Right renal pelvis (tissue), 4 donors: ENCODE data around the gene AKAP6. TPM values are rescaled to one million over a fixed set of nuclear protein-coding genes. Genes with fewer than 3 reads are reported as not detected.

Experiments
- DNase-seq, 4 donors: peaks; one replicate each; pipeline ENCODE4 v3.0.0-alpha.2; 2013; ENCODE audit warnings: low read depth in 4 of 4, low spot score in 3 of 4, missing footprints in 1 of 4
- polyA plus RNA-seq, 4 donors: library from polyadenylated mRNA; unstranded; fragments of 120-200 nt; gene quantifications; one replicate each; pipeline ENCODE4 v1.2.1, GENCODE V29; 2013; ENCODE audit not compliant: insufficient read length in 4 of 4

The AKAP6 gene
- polyA plus RNA-seq, 4 donors: 2.8 to 3.7 (median 3.1) TPM

DNA sequence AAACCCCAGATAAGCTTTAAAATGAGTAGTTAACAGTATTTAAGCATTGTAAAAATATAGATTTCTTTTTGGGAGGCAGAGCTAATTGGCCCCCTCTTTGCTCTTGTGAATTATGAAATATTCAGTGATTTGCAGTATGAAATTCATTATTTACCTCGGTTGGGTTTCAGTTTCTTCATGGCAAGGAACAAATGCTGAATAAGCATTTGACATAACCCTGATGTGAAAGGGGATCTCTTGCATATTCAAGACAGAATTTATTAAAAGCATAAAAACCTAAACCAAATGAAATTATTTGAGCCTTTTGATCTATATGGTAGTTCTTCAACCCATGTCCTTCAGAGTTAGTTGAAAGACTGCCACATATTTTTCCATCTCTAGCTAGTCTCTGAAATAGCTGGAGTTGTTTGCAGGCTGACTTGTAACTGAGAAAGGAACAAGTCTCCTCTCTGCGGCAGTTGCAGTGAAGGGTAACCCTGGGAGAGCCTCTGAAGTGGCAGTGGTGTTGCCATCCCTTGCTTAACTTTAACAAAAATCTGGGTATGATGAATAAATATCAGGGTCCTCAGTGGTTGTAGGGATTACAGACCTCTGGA, 690 bp downstream of the AKAP6 start:
- DNase-seq: no peak

GRCh38 chr14:32330351-32331111, 1.4 kb downstream of the AKAP6 start:
- no peak for DNase-seq

DNA sequence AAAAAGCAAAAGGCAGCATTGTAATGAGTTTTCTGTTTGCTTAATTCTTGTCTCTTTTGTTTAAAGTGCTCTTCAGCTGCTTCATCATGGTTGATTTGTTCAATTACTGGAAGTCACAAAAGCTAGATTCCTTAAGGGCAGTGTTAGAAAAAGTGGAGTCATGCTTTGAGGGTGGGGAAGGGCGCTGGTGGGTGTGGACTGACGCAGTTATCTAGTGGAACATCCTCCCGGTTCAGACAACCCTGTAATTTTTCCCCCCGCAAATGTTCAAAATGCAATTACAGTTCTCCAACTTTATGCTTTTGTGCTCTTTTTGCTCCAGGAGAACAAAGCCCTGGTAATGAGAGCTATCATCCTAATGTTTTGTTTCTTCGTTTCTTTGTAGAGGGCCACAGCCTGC, 2.1 kb downstream of the AKAP6 start:
- no peak for DNase-seq

DNA sequence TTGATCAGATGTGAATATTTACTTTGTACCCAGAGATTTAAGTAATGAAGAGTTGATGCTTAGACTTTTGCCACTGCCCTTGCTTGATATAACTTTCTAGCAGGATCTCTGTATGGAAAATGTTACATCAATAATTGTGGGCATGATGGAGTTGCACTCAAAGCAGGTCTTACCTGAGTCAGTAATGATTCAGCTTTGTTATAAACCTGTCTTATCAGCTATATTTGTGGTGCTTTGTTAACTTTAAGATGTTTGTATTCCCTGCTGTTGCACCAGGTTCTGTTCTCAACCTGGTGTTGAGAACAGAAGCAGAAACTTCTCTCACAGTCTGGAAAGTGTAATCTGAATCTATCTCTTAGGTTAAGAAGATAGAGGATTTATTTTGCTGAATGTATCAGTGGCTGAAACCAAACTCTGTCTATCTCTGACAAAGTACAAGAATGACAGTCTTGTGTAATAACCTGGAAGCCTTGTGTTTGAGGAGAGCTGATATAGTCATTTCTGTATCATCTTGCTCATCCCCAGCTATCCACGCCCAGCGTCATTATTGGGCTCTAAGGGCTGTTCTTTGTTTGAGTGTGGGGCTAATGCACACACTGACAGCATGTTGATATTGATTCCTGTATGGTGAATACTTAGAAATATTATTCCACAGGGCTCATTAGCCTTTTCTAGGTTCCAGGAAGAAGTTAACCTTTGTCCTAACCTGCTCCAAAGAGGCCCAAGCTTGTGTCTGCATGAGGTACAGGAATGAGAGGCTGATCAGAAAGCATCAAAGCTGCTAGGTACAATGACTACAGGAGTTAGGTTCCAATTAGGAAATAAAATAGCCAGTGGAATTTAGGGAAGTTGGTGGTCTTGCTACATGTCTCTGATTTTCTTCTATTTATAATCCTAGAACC, 3.6 kb downstream of the AKAP6 start:
- DNase-seq: no peak

GRCh38 chr14:32336702-32337101, 7.6 kb downstream of the AKAP6 start:
- no peak for DNase-seq

DNA sequence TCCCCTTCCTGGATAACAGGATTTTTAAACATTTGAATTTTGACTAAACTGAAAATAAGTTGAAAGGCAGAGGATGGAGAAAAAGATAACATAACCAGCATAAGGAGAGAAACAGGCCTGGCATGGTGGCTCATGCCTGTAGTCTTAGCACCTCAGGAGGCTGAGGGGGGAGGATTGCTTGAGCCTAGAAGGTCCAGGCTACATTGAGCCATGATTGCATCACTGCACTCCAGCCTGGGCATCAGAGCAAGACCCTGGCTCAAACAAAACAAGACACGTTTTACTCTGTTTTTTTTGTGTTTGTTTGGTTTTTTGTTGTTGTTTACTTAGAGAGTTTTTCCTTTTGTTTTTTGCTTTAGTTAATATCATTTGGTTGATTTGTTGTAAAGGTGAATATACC, 8.7 kb downstream of the AKAP6 start:
- DNase-seq: no peak

GRCh38 chr14:32339188-32339587, 10.1 kb downstream of the AKAP6 start:
- DNase-seq: no peak

- DNase-seq: no peak
Measured at GRCh38 chr14:32341947-32342846, 13.1 kb downstream of the AKAP6 start.

DNA sequence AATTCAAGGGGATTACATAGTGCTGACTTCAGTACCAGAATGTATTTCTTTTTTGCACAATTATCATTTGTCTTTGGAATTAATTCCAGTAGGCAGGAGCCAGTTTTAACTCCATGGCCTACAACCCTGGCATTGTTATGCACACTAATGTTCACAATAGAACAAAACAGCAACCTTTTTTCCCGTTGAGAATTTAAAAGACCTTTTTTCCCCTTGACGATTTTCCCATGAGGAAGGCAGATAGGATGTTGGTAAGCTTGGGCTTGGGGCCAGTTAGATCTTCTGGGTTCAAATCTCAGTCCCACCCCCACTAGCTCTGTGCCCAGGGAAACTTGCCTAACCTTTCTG, 13.7 kb downstream of the AKAP6 start:
- no peak for DNase-seq

- no peak for DNase-seq
Measured at GRCh38 chr14:32343926-32344430, 14.9 kb downstream of the AKAP6 start.

GRCh38 chr14:32345311-32345791, 16.3 kb downstream of the AKAP6 start:
- no peak for DNase-seq

- no peak for DNase-seq
Measured at GRCh38 chr14:32349322-32349721, 20.2 kb downstream of the AKAP6 start.

GRCh38 chr14:32350020-32350419, 20.9 kb downstream of the AKAP6 start:
- DNase-seq: no peak

DNA sequence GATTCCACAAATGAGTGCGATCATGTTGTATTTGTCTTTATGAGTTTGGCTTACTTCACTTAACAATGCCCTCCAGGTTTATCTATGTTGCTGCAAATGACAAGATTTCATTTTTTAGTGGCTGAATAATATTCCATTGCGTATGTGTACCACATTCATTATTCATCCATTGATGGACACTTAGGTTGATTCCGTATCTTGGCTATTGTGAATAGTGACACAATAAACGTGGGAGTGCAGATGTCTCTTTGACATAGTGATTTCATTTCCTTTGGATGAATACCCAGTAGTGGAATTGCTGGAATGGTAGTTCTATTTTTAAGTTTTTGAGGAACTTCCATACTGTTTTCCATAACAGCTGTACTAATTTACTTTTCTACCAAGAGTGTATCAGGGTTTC, 23.5 kb downstream of the AKAP6 start:
- DNase-seq: no peak

DNA sequence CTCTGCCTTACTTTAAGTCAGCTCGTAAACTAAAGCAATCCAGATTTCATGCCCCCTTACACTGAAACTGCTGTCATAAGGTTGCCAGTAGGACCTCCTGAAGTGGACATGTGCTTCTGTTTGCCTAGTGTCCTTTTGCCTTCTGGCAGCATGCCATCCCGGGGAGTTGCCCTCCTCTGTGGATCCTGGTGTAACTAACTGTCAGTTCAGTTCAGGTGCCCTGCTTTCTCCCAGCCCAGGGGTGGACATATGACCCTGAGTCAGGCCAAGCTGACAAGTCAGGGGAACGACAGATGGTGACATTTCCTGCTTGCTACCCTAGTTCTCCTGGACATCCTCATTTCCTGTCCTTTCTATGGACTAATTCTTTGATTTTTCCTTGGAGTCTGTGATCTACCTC, 25.6 kb downstream of the AKAP6 start:
- DNase-seq: no peak

GRCh38 chr14:32358781-32359180, 29.7 kb downstream of the AKAP6 start:
- DNase-seq: no peak

GRCh38 chr14:32361674-32362073, 32.6 kb downstream of the AKAP6 start:
- DNase-seq: no peak

DNA sequence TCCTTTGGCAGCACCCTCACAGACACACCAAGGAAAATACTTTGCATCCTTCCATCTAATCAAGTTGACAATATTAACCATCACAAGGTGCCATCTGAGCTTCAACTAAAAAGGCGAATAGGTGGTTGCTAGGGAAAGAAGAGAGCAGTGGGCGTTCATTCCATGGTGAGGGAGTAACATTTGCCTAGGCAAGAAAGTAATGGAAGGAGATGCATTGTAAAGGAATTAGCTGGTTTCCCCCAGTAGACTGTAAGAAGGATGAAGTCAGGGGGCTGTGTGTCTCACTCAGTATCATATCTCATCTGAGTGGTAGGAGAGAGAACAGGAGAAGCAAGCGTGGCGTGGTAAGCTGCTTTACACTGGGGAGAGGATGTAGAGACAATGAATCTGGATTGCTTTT, 34.7 kb downstream of the AKAP6 start:
- DNase-seq: no peak

DNA sequence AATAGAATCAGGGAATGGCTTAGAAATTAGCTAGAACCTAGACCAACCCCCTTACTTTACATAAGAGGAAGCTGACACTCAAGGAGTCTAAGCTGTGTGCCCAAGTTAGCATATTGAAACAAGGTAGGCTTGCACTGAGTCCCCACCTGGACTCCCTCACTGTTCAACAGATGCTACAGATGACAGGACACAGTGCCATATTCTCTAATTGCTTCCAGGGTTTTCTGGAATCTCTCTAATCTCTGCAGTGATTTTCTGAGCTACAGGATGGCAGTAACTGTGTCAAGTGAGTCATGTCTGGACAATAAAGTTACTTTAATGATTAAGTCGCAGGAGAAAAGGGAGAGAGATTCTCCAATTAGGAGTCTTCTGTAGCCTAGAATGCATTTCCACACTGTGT, 35.8 kb downstream of the AKAP6 start:
- no peak for DNase-seq

- DNase-seq: no peak
Measured at GRCh38 chr14:32366256-32366879, 37.3 kb downstream of the AKAP6 start.
